OCI-LY3 (cell line): Measurements from ENCODE around the gene KLC1.

Source experiments
- H2AFZ ChIP-seq: fragments of 200-600, 300-600 bp; shearing (Covaris generic); 2 replicates; pipeline ENCODE4 v1.6.0; 2014; ENCODE audit warnings: antibody characterized with exemption, low read depth, low read length
- H3K27ac ChIP-seq: fragments of 200-600, 300-600 bp; sonication (generic); 2 replicates; pipeline ENCODE4 v1.5.1; 2014; ENCODE audit warnings: mild to moderate bottlenecking, low read length, moderate library complexity, mixed read lengths
- H3K27me3 ChIP-seq: fragments of 200-600, 300-600 bp; sonication (generic); 2 replicates; pipeline ENCODE4 v1.6.1; 2014; ENCODE audit warnings: low read depth, low read length, mixed read lengths
- H3K36me3 ChIP-seq: fragments of 200-600, 300-600 bp; sonication (generic); replicated peaks from 2 replicates; pipeline ENCODE3; 2014; ENCODE audit warnings: low read depth, low read length, mixed read lengths
- H3K4me1 ChIP-seq: fragments of 300-600, 200-600 bp; sonication (generic); 2 replicates; pipeline ENCODE4 v1.6.1; 2014; ENCODE audit warnings: low read length, mixed read lengths
- H3K4me2 ChIP-seq: fragments of 200-600, 300-600 bp; sonication (generic); 2 replicates; pipeline ENCODE4 v1.6.1; 2014; ENCODE audit warnings: low read length, mixed read lengths
- H3K4me3 ChIP-seq: fragments of 300-600, 200-600 bp; sonication (generic); 2 replicates; pipeline ENCODE4 v1.5.1; 2014; ENCODE audit warnings: antibody characterized with exemption, mild to moderate bottlenecking, low read length, moderate library complexity
- H3K79me2 ChIP-seq: fragments of 300-600, 200-600 bp; shearing (Covaris generic); 2 replicates; pipeline ENCODE4 v1.6.1; 2014; ENCODE audit warnings: mild to moderate bottlenecking, low read length, mixed read lengths
- H3K9ac ChIP-seq: fragments of 300-600, 200-600 bp; shearing (Covaris generic); 2 replicates; pipeline ENCODE4 v1.6.0; 2014; ENCODE audit warnings: mild to moderate bottlenecking, low read length, moderate library complexity
- H3K9me3 ChIP-seq: fragments of 200-600, 300-600 bp; shearing (Covaris generic); 2 replicates; pipeline ENCODE4 v1.6.1; 2014; ENCODE audit warnings: low read length, mixed read lengths; ENCODE audit not compliant: insufficient read depth
- H4K20me1 ChIP-seq: fragments of 200-600, 300-600 bp; sonication (generic); 2 replicates; pipeline ENCODE4 v1.6.1; 2016; ENCODE audit warnings: low read length, mixed read lengths; ENCODE audit not compliant: insufficient read depth
- EZH2phosphoT487 ChIP-seq: fragments of 200-600 bp; shearing (Covaris generic); IDR thresholded peaks from 2 replicates; pipeline ENCODE4 v1.6.1; 2018; ENCODE audit warnings: antibody characterized with exemption, mixed run types, low read depth
- TF ChIP-seq, protein P1 (sequence below): fragments of 200-600, 300-600 bp; sonication (generic); IDR thresholded peaks from 2 replicates; pipeline ENCODE4 v1.5.1; 2014; ENCODE audit warnings: antibody characterized with exemption, low read length, low read depth

Gene KLC1

DNA sequence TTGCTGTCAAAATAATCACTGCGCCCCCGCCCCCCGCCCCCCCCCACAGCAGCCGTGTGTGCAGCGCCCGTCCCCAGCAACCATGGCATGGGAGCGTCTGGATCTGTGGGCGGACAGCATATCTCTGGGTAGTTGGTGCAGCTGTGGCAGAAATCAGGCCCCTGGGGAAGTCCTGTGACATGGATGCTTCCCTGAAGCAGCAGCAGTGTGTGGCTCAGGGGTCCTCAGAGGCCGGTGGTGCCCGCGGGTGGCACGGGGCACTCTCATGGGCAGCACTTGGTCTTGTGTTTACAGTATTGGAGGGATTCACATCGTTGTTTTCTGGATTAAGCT is 67.0 kb downstream of the KLC1 start:
- Histone ChIP-seq H3K36me3 (peaks cover 39% of the 10 kb centered on the region), H4K20me1 (peaks cover 31% of the 10 kb centered on the region), H3K9ac (no peak overlapping the region)

DNA sequence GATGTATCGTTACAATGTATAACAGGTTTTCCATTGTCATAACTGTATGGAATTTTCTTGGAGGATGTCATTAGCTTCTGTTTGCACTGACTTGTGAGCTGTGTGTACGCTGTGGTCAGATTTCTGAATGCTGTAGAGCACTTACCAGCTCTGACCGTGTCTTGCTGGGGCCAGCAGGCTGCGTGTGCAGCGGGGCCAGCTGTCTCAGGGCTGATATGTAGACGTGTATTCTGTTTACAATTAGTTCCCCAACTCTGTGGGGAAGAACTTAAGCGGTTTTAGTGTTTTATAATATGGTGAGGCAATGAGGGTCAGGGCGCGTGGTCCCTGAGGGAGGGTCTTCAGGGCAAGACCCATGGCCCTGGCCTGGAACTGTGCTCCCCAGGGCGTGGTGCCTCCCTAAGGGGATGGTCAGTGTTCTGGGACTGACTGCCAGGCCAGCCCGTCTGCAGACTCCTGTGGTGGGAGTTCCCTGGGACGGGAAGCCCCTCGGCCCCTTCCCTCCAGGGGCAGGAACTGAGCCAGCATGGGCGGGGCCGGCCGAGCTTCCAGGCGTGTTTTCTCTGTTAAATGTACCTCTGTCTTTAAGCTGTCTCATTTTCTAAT is 67.6 kb downstream of the KLC1 start:
- no peak overlapping the region for H3K4me2 ChIP-seq
- no peak for TF ChIP-seq EZH2phosphoT487
- TF ChIP-seq, protein P1, sequence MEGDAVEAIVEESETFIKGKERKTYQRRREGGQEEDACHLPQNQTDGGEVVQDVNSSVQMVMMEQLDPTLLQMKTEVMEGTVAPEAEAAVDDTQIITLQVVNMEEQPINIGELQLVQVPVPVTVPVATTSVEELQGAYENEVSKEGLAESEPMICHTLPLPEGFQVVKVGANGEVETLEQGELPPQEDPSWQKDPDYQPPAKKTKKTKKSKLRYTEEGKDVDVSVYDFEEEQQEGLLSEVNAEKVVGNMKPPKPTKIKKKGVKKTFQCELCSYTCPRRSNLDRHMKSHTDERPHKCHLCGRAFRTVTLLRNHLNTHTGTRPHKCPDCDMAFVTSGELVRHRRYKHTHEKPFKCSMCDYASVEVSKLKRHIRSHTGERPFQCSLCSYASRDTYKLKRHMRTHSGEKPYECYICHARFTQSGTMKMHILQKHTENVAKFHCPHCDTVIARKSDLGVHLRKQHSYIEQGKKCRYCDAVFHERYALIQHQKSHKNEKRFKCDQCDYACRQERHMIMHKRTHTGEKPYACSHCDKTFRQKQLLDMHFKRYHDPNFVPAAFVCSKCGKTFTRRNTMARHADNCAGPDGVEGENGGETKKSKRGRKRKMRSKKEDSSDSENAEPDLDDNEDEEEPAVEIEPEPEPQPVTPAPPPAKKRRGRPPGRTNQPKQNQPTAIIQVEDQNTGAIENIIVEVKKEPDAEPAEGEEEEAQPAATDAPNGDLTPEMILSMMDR, result no peak
- H3K27me3 ChIP-seq, result no peaks in the 10 kb centered on the region
- H4K20me1 ChIP-seq, result peaks cover 31% of the 10 kb centered on the region
- H3K9ac ChIP-seq, result no peak overlapping the region
- H2AFZ ChIP-seq, result no peak overlapping the region
- H3K79me2 ChIP-seq, result no peaks in the 10 kb centered on the region; the same call in 1 of the 2 replicates
- peaks cover 39% of the 10 kb centered on the region for H3K36me3 ChIP-seq
- no peak overlapping the region for H3K4me3 ChIP-seq
- H3K9me3 ChIP-seq, result no peaks in the 10 kb centered on the region
- no peak overlapping the region for H3K27ac ChIP-seq
- peaks cover 18% of the 10 kb centered on the region for H3K4me1 ChIP-seq

More for the DNA sequence above, 67.0 kb downstream of the KLC1 start:
- Histone ChIP-seq H3K4me1 (peaks cover 21% of the 10 kb centered on the region), H3K79me2 (no peaks in the 10 kb centered on the region; the same call in 1 of the 2 replicates), H3K27ac (no peak overlapping the region), H2AFZ (no peak overlapping the region), H3K27me3 (no peaks in the 10 kb centered on the region), H3K4me2 (no peak overlapping the region), H3K9me3 (no peaks in the 10 kb centered on the region), H3K4me3 (no peak overlapping the region)
- no peak for TF ChIP-seq EZH2phosphoT487
- TF ChIP-seq, protein P1, result no peak

DNA sequence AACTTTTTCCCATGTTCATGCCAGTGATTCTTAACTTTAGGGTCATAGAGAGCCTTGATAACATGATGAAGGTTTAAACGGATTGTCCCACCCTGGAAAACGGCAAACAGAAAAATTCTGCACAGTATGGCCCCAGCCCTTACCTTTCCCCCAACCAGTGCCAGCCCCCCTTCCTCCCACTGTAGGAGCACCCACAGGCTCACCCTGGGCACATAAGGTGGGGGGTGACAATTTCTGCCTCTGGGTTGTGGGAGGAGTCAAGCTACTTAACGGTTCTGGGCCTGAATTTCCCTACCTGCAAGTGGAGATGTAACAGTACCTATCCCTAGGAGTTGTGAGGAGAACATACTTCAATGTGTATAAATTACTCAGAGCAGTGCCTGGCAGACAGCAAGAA is 68.2 kb downstream of the KLC1 start:
- no peak overlapping the region for H3K4me3 ChIP-seq
- H3K79me2 ChIP-seq, result no peaks in the 10 kb centered on the region; the same call in 1 of the 2 replicates
- H3K4me2 ChIP-seq, result no peak overlapping the region
- no peak for TF ChIP-seq EZH2phosphoT487
- TF ChIP-seq, protein P1, result no peak
- H4K20me1 ChIP-seq, result peaks cover 30% of the 10 kb centered on the region
- no peaks in the 10 kb centered on the region for H3K27me3 ChIP-seq
- no peaks in the 10 kb centered on the region for H3K9me3 ChIP-seq
- H3K9ac ChIP-seq, result no peak overlapping the region
- H3K36me3 ChIP-seq, result peaks cover 40% of the 10 kb centered on the region
- H3K4me1 ChIP-seq, result peaks cover 18% of the 10 kb centered on the region
- H3K27ac ChIP-seq, result no peak overlapping the region
- H2AFZ ChIP-seq, result no peak overlapping the region

DNA sequence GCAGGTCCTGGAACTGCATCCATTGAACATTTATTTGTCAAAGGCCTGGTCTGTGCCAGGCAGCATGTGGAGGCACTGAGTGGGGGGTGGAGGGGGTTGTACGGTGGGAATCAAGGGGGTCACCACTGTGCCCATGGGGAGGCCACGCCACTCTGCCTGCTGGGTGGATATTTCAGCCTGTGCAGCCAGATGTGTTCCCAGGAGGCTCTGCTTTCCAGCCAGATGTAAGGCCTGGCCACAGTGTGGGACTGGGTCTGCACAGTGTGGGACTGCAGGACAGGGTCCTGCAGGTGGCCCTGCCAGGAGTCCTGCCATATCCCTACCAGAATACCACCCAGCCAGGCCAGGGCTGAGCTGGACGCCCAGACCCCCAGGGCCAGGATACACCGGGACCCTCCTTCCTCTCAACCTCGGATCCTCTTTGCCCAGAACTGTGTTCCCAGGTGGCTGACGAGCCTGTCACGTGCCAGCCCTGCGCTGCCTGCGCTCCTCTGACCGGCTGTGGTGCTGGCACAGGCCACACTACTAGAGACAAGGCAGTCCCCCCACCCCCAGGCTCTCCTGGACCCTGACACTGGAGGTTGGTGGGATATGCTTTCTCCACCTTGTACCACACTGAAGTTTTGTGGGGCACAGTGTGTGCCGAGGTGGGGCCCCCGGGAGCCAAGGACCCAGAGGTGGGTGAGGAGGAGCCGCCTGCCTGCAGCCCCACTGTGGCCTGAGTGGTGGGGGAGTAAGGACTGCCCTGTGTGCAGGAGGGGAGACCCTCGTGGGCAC is 68.8 kb downstream of the KLC1 start:
- Histone ChIP-seq H3K27ac (no peak overlapping the region), H3K4me3 (no peak overlapping the region), H2AFZ (no peak overlapping the region), H4K20me1 (peaks cover 30% of the 10 kb centered on the region), H3K9me3 (no peaks in the 10 kb centered on the region), H3K27me3 (no peaks in the 10 kb centered on the region), H3K4me1 (peaks cover 23% of the 10 kb centered on the region), H3K9ac (no peak overlapping the region), H3K36me3 (peaks cover 41% of the 10 kb centered on the region), H3K4me2 (no peak overlapping the region), H3K79me2 (no peaks in the 10 kb centered on the region; the same call in 1 of the 2 replicates)
- TF ChIP-seq EZH2phosphoT487, result no peak
- TF ChIP-seq, protein P1, result no peak
